Measurements from ENCODE around the gene ADAM17.

ADAM17 gene

DNA sequence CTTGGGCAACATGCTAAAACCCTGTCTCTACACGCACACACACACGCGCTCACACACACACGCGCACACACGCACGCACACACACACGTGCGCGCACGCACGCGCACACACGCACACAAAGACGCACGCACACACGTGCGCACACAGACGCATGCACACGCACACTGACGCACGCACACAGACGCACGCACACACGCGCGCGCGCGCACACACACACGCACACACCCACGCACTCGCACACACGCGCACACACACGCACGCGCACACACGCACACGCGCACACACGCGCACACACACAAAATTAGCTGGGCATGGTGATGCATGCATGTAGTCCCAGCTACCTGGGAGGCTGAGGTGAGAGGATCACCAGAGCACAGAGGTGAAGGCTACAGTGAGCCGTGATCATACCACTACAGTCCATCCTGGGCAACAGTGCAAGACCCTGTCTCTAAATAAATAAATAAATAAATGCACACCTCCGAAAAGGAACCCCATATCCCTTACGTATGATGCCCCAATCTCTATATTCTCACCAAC, 89.4 kb downstream of the ADAM17 start:
- DNase-seq, result no peak

DNA sequence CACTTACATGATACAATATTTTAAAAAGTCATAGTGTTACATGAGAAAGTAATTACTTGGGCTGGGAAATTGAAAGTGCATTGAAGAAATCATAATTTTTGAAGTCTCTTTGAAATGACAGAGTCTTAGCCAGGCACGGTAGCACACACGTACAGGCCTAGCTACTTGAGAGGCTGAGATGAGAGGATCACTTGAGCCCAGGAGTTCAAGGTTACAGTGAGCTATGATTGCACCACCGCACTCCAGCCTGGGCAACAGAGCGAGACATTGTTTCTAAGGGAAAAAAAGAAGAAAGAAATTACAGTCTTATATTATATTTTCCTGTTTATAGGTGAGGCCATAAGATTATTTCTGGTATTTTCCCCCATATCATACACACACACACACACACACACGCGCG, 90.5 kb downstream of the ADAM17 start:
- DNase-seq, result no peak

- peak; percentile 93 for DNase-seq
These were observed 92.0 kb downstream of the ADAM17 start for GRCh38 chr2:9463698-9464034.

- DNase-seq, result peak; percentile 93
These were observed 92.5 kb downstream of the ADAM17 start for GRCh38 chr2:9462886-9463697.

DNA sequence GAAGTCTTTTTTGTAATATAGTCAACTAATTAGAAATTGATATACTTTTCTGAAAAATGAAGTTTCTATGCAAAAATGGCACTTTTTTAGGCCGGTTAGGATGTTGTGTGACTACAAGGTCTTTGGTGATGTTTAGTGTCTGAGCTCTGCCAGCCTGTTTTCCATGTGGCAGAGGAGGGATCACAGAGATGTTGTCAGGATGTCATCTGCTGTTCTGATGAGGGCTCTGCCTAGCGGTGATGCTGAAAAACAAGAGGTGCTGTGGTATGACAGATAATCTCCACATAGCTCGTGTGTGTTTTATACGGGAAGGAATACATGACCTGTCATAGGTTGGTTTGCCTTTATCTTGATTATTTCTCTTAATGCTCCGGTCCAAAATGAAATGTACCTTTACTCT, 93.3 kb downstream of the ADAM17 start:
- DNase-seq, result peak; percentile 89

DNA sequence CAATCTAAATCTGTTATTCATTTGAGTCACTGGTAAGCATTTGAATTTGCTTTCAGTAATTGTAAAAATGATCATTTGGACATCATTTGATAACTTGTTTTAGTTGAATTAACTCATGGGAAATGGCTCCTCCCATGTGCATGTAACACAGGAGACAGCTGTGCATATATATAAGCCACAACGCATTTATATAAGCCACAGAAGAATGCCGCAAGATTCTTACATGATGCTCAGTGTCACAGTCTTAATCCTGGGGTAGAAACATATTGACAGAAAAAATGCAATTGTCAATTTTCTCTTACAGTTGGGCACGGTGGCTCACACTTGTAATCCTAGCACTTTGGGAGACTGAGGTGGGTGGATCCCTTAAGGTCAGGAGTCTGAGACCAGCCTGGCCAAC, 94.6 kb downstream of the ADAM17 start:
- DNase-seq, result no peak

GRCh38 chr2:9460441-9461017, 95.1 kb downstream of the ADAM17 start:
- DNase-seq, result no peak

GRCh38 chr2:9451231-9451630, 104.4 kb downstream of the ADAM17 start:
- DNase-seq, result no peak

DNA sequence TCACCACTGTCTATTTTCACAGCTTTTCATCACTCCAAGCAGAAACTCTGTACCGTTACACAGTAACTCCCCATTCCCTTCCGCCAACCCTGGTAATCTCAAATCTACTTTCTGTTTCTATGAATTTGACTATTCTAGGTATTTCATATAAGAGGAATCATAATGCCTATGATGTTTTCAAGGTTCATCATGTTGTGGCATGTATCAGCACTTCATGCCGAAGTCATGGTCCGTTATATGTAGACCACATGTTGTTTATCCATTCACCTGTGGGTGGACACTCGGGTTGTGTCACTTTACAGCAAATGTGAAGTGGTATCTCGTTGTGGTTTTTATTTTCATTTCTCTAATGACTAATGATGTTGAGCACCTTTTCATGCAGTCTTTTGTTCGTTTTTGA, 110.5 kb downstream of the ADAM17 start:
- no peak for DNase-seq

DNA sequence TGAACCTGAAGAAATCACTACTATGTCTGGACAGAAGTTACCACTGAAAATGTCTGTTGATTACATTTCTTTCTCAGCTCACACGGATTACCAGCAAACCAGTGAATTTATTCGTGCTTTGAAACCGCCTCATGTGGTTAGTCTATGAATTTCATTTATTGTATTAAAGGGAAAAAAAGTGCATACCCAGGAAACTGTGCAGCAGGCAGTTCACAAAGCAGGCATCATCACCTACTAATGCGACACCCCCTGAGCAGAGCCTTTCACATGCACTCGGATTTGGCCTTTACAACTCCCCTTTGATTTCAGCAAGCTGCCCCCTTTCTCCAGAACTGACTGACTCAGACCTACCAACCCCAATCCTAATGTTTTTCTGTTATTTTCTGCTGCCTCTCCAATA, 112.1 kb downstream of the ADAM17 start:
- no peak for DNase-seq

GRCh38 chr2:9441556-9441955, 114.1 kb downstream of the ADAM17 start:
- DNase-seq, result no peak

GRCh38 chr2:9440058-9440727, 115.4 kb downstream of the ADAM17 start:
- DNase-seq, result no peak

DNA sequence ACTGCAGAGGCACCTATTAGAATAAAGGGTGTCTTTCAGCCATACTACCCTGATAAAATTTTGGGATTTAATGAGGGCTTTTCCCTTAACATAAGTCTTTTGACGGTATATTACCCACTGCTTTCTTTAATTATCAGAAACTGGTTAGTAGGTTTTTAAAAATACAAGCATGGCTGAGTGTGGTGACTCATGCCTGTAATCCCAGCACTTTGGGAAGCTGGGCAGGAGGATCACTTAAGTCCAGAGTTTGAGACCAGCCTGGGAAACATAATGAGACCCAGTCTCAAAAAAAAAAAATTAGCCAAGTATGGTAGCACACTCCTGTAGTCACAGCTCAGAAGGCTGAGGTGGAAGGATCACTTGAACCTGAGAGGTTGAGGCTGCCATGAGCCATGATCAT, 116.1 kb downstream of the ADAM17 start:
- DNase-seq, result no peak

All from NCI-H1694 treated with DMSO at 0.1 percent for 48 hours (cell line).